Skeletal muscle tissue (tissue), 4 donors: Measurements from ENCODE around the gene SLC2A9. TPM values are rescaled to one million over a fixed set of nuclear protein-coding genes. Genes with fewer than 3 reads are reported as not detected.

Source experiments
- H3K27ac ChIP-seq: one replicate; pipeline ENCODE4 v1.7.0; 2013; ENCODE audit warnings: mild to moderate bottlenecking, low read depth, low read length, inconsistent platforms
- H3K27me3 ChIP-seq, 3 donors: one replicate each; pipeline ENCODE4 v1.7.0; 2013; ENCODE audit warnings: low read length in 3 of 3; ENCODE audit not compliant: control insufficient read depth in 3 of 3, insufficient read depth in 3 of 3
- H3K36me3 ChIP-seq, 3 donors: one replicate each; pipeline ENCODE4 v1.7.0; 2013; ENCODE audit warnings: low read length in 3 of 3; ENCODE audit not compliant: control insufficient read depth in 3 of 3, insufficient read depth in 3 of 3
- H3K4me1 ChIP-seq, 3 donors: one replicate each; pipeline ENCODE4 v1.7.0; 2013; ENCODE audit warnings: low read length in 3 of 3, mild to moderate bottlenecking in 3 of 3; ENCODE audit not compliant: control insufficient read depth in 3 of 3, insufficient read depth in 3 of 3
- H3K4me3 ChIP-seq, 3 donors: one replicate each; pipeline ENCODE4 v1.7.0; 2013; ENCODE audit warnings: low read length in 3 of 3
- H3K9ac ChIP-seq, 3 donors: one replicate each; pipeline ENCODE4 v1.7.0; 2013; ENCODE audit warnings: low read length in 3 of 3, mild to moderate bottlenecking in 3 of 3, moderate library complexity in 2 of 3, low read depth in 1 of 3
- H3K9me3 ChIP-seq, 3 donors: one replicate each; pipeline ENCODE4 v1.7.0; 2013; ENCODE audit warnings: low read length in 3 of 3; ENCODE audit not compliant: control insufficient read depth in 3 of 3
- total RNA-seq: library from RNA; depleted of rRNA; stranded (reverse); fragments of >200 nt; gene quantifications from one replicate; pipeline ENCODE4 v1.2.3, GENCODE V29; 2014
- donor health status: Osteomylitis.

Gene SLC2A9
- 1.0 TPM for total RNA-seq

DNA sequence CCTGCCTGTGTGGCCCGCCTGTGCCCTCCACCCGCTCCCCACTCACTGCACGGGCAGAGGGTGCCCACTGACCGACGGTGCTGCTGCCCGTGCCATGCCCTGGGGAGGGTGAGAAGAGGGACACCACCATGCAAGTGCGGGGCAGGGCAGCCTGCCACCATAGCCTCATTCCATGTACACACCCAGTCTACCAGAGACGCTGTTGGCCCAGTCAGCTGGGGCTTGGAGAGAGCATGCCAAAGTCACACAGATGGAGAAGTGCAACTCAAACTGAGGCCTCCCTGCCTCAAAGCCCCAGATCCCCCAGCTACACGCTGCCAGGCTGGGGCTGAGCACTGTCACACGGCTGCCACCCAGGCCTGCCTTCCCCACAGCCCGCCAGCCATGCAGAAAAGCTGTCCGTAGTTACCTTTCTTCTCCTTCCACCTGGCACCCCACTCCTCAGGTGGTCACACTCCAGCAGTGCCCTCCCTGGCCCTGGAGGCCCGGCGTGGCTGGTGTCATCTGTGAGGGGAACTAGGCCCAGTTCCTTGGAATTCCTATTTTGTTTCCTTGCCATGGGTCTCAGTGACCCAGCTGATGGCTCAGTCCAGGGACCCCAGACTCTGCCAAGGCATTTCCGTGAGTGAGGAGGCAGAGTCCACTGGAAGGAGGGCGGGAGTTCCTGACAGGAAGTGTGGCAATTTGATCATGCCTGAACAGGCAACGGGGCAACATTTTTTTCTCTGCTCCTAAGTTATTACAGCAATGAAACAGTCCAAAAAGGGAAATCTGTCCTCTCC lies at the start of gene SLC2A9:
Gene SLC2A9, minus strand, starts transcription at position 627 of the 782 bp plus-strand sequence. Its CDS starts 68 bp downstream, at position 559.
- peak within 1 kb of the TSS; percentile 64 for H3K27ac ChIP-seq
- H3K4me3 ChIP-seq = no peak within 1 kb of the TSS
- H3K36me3 ChIP-seq = no peaks in the 10 kb centered on the region
- no peaks in the 10 kb centered on the region for H3K9me3 ChIP-seq
- peak within 1 kb of the TSS in 2 of 3 donors; percentile 2 to 33 for H3K9ac ChIP-seq
- H3K4me1 ChIP-seq = peaks cover 28 to 38% (median 36%) of the 10 kb centered on the region in 3 donors
- no peaks in the 10 kb centered on the region for H3K27me3 ChIP-seq

DNA sequence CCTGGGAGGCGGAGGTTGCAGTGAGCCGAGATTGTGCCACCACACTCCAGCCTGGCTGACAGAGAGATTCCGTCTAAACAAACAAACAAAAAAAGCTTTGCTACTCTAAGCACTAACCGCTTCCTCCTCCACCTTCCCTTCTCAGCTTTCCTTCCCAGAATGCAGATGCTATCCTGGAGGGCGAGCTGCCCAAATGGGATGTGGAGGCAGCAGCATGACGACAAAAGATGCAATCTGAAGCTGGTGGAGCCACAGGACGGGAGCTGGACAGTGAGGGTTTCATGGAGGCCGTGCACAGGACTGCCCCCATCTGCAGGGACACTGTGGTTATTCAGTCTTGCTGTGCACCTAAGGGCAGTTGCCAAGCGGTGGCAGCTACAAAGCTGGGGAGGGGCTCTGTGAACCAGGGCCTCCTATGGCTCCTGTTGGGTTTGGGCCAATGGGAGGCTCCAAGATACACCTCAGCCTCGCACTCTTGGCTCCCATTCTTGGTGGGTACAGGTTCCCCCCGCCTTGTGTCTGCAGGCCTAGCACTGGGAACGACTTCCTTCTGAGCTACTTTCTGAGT lies 47.9 kb upstream of the SLC2A9 start:
- H3K27me3 ChIP-seq = no peaks in the 10 kb centered on the region
- H3K4me1 ChIP-seq = no peaks in the 10 kb centered on the region
- H3K4me3 ChIP-seq = no peak overlapping the region
- no peak overlapping the region for H3K27ac ChIP-seq
- H3K36me3 ChIP-seq = peaks cover 10 to 27% (median 14%) of the 10 kb centered on the region in 3 donors
- H3K9ac ChIP-seq = no peak overlapping the region
- no peaks in the 10 kb centered on the region for H3K9me3 ChIP-seq

DNA sequence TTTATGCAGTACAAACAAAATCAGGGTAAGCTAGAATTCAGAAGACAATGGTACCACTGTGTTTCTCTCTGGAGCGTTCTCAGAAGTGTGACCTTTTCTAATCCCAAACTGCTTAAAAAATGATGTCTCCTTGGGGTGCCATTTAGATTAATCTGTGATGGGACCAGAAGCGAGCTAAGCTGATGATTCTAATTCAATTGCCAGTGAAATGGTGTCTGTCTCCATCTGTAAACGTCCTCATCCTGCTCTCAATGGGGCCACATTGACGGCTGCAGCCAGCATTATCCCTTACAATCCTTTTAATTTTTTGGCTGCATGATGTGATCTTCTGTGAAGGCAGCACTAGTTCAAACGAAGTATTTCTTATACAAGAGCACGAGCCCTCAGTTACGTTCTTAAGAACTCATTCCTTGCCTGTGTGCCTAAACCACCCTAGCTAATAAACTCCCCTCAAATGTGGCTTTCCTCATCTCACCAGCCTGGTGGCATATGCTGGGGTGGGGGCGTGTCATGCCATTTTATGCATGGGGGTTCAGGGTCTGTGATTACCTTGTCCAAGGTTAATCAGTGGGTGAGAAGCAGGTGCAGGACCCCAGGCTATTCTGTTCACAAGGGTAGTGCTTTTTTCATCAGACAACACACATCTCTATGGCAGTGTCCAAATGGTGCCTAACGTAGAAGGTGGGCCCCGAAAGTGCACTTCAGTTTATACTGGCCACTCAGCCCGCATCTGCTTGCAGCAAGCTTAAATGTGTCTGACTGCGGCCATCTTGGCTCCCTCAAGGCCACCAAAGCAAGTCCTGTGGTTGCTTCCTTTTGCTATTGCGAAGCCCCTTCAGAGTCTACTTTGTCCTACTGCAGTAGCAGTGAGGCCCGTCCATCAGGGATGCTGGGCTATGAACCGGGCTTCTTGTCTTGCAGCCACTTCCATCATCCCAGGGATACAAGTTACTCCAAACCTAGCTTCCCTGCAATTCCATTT lies 45.7 kb upstream of the SLC2A9 start:
- Histone ChIP-seq H3K9ac (no peak overlapping the region), H3K4me3 (no peak overlapping the region), H3K27me3 (no peaks in the 10 kb centered on the region), H3K27ac (no peak overlapping the region), H3K9me3 (no peaks in the 10 kb centered on the region), H3K36me3 (peaks cover 2 to 20% (median 5%) of the 10 kb centered on the region in 3 donors), H3K4me1 (peaks cover 3 to 8% (median 3%) of the 10 kb centered on the region in 3 donors)

DNA sequence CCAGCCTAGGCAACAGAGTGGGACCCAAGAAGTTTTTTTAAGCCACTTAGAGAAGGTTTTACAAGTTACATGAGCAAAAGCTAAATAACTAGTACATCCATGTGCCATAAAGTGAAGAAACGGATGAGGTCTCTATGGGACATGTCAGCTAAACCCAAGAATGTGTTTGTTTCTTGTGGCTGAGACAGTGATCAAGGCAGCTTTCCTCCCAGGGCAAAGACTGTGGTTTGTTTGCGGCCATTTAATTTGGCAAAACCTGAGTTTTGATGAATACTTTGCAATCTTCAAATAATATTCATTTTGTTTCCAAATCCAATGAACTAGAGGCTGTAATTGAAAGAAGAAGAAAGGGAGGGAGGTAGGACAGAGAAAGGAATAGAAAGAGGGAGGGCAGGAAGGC lies 44.9 kb upstream of the SLC2A9 start:
- H3K27ac ChIP-seq = no peak overlapping the region
- H3K4me3 ChIP-seq = no peak overlapping the region
- H3K27me3 ChIP-seq = no peaks in the 10 kb centered on the region
- no peak overlapping the region for H3K9ac ChIP-seq
- H3K9me3 ChIP-seq = no peaks in the 10 kb centered on the region
- H3K36me3 ChIP-seq = peaks cover 2 to 20% (median 5%) of the 10 kb centered on the region in 3 donors
- peaks cover 3 to 8% (median 3%) of the 10 kb centered on the region in 3 donors for H3K4me1 ChIP-seq

DNA sequence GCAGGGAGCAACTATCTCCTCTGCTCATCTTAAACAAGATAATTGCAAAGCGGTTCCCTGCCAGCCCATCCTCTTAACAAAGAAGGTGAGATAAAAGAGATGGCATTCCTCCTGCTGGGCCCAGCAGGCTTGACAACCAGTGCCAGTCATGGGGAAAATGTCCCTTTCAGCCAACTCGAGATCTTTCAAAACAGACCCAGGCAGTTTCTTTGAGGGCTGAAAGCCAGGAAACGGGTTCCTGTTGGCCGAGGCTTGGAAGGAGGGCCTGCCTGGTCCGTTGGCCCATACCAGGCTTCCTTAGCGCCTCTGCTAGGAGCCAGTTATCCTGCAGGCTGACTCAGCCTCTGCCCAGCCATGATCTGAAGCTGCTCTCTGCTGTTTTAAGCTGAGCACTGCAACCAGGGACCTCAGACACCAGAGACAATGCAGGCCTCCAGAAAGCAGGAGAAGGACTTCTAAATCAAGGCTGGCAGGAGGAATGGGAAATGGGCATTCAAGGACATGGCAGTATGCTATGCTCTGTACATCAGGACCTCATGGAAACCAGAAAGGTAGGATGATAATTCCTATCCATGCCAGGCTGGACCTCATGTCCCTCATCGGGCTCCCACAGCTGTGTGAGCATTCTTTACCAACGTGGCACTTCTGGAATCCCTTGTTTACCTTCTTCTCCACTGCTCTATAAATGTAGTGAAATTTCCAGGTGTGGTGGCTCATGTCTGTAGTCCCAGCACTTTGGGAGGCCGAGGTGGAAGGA lies 42.4 kb upstream of the SLC2A9 start:
- Histone ChIP-seq H3K9me3 (no peaks in the 10 kb centered on the region), H3K9ac (peak overlapping the region in 2 of 3 donors; percentile 1 to 27), H3K4me1 (peaks cover 3 to 8% (median 3%) of the 10 kb centered on the region in 3 donors), H3K36me3 (peaks cover 0 to 12% (median 2%) of the 10 kb centered on the region in 3 donors), H3K4me3 (no peak overlapping the region), H3K27ac (peak overlapping the region; percentile 12), H3K27me3 (no peaks in the 10 kb centered on the region)

DNA sequence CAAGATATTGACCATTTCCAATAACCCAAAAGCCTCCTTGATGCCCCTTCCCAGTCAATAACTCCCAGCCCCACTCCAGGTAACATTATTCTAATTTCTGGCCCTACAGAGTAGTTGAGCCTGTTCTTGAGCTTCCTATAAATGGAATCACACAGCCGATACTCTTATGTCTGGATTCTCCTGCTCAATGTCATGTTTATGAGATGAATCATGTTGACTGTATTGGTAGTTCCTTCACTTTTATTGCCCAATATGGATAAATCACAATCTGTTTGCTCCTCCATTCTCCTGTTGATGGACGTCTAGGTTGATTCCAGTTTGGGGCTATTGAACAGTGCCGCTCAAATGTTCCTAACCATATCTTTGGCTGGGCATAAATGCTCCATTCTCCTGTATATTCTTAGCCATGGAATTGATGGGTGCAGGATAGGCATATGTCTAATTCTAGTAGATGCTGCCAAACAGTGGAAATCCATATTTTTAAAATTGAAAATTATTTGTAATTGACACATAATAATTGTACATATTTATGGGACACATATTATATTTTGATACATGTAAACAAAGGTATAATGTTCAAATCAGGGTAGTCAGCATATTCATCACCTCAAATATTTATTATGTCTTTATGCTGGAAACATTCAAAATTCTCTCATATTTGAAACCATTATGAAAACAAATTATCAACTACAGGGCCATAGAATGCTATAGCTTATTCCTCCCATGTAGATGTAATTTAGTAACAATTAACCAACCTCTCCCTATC lies 40.5 kb upstream of the SLC2A9 start:
- peaks cover 3 to 8% (median 3%) of the 10 kb centered on the region in 3 donors for H3K4me1 ChIP-seq
- no peak overlapping the region for H3K27ac ChIP-seq
- peaks cover 0 to 6% (median 2%) of the 10 kb centered on the region in 3 donors for H3K36me3 ChIP-seq
- H3K9me3 ChIP-seq = no peaks in the 10 kb centered on the region
- no peak overlapping the region for H3K4me3 ChIP-seq
- no peak overlapping the region for H3K9ac ChIP-seq
- no peaks in the 10 kb centered on the region for H3K27me3 ChIP-seq

DNA sequence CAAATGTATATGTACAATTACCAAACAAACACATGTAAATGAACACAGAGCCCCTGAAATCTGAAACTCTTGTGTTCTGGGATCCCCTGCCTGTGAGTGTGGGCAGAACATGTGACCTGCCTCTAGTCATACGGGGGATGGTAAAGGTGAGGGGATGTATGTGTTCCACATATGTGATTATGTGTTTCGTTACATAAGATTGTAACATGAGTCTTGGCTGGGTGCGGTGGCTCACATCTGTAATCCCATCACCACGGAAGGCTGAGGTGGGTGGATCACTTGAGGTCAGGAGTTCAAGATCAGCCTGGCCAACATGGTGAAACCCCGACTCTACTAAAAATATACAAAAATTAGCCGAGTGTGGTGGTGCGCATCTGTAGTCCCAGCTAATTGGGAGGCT lies 37.1 kb upstream of the SLC2A9 start:
- no peak overlapping the region for H3K27ac ChIP-seq
- H3K4me1 ChIP-seq = peaks cover 2 to 12% (median 6%) of the 10 kb centered on the region in 3 donors
- no peak overlapping the region for H3K4me3 ChIP-seq
- H3K9me3 ChIP-seq = no peaks in the 10 kb centered on the region
- H3K36me3 ChIP-seq = no peaks in the 10 kb centered on the region
- H3K27me3 ChIP-seq = no peaks in the 10 kb centered on the region
- H3K9ac ChIP-seq = no peak overlapping the region

DNA sequence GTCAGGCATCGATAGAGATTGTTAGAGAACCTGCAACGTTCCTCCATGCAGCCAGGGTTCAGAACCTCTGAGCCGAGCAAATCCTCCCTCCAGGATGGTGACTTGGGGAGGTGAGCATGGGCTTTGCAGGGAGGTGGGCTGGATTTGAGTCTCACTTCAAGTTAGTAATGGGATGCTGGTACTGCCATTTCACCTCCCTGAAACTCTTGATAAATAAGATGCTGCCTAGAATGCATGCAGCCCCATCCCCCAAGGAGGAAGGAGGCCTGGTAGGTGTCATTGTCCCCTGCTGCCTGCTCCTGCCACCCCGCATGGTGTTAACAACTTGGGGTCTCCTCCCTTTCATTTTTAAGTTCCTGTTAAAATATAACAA lies 35.7 kb upstream of the SLC2A9 start:
- Histone ChIP-seq H3K36me3 (no peaks in the 10 kb centered on the region), H3K9ac (no peak overlapping the region), H3K27me3 (no peaks in the 10 kb centered on the region), H3K4me1 (peaks cover 2 to 12% (median 6%) of the 10 kb centered on the region in 3 donors), H3K4me3 (no peak overlapping the region), H3K27ac (no peak overlapping the region), H3K9me3 (no peaks in the 10 kb centered on the region)
